HCT116 (cell line): Measurements from ENCODE around the gene PCDH9. TPM values are rescaled to one million over a fixed set of nuclear protein-coding genes. Genes with fewer than 3 reads are reported as not detected.

ENCODE experiments used
- ATAC-seq: fragments of 200-7000 bp; cut with Tn5 transposase; 2 replicates; pipeline ENCODE4 v1.9.1; 2020; ENCODE audit warnings: mild to moderate bottlenecking, moderate library complexity
- BruUV-seq: library from RNA; stranded (reverse); fragments of 400-500 nt; replicated peaks from 2 replicates; lab custom pipeline; 2021; lab: Mats Ljungman, UMichigan
- CTCF ChIA-PET: fragments of 300-600 bp; sonication (Branson Sonifier 250); formaldehyde crosslinking; loops from one replicate; lab custom pipeline; 2021; ENCODE audit warnings: antibody characterized with exemption; lab: Charles Lee
- POLR2A ChIA-PET: fragments of 300-600, 350-600 bp; sonication (Branson Sonifier 250); formaldehyde crosslinking; loops from one replicate; lab custom pipeline; 2021; ENCODE audit warnings: antibody characterized with exemption; lab: Charles Lee
- RAD21 ChIA-PET, 2 experiments: fragments of 300-600 bp; sonication (Branson Sonifier 250); formaldehyde crosslinking; loops; one replicate each; lab custom pipeline; 2023; ENCODE audit warnings: low total read pairs in 2 of 2; ENCODE audit not compliant: uncharacterized antibody in 2 of 2, unreplicated experiment in 2 of 2, low non-redundant PET in 1 of 2; lab: Charles Lee
- DNase-seq: peaks from one replicate; pipeline ENCODE4 v3.0.0-alpha.2; 2010; ENCODE audit warnings: low read depth, low spot score
- H2AFZ ChIP-seq: fragments of 200-600 bp; shearing (Covaris generic), sonication (generic); 2 replicates; pipeline ENCODE4 v1.6.1; 2017; ENCODE audit warnings: low read depth, mixed run types, mixed read lengths, antibody characterized with exemption, low read length; ENCODE audit not compliant: poor library complexity, severe bottlenecking
- H3K27ac ChIP-seq: 2 replicates; pipeline ENCODE4 v1.5.1; 2012; ENCODE audit warnings: low read depth, low read length
- H3K27me3 ChIP-seq: fragments of 200-600 bp; sonication (generic); 2 replicates; pipeline ENCODE4 v1.6.1; 2016; ENCODE audit warnings: mixed run types, low read length, mixed read lengths; ENCODE audit not compliant: insufficient read depth
- H3K36me3 ChIP-seq, 2 experiments: fragments of 200-500 bp in 1 of 2; fragments of 200-600 bp in 1 of 2; sonication (Bioruptor generic) in 1 of 2; sonication (generic) in 1 of 2; 2 replicates each; pipeline versions ENCODE4 v1.5.1 to v1.6.1; 2014 to 2016; ENCODE audit warnings: low read length in 2 of 2, inconsistent platforms in 1 of 2, mixed read lengths in 1 of 2, mixed run types in 1 of 2; ENCODE audit not compliant: insufficient read depth in 2 of 2, control insufficient read depth in 1 of 2
- H3K4me1 ChIP-seq, 2 experiments: fragments of 200-600 bp in 1 of 2; sonication (generic) in 1 of 2; 2 replicates each; pipeline versions ENCODE4 v1.5.1 to v1.6.1; 2012 to 2017; ENCODE audit warnings: low read length in 2 of 2, inconsistent platforms in 1 of 2, mild to moderate bottlenecking in 1 of 2, mixed read lengths in 1 of 2, mixed run types in 1 of 2, moderate library complexity in 1 of 2; ENCODE audit not compliant: insufficient read depth in 2 of 2, control insufficient read depth in 1 of 2
- H3K4me2 ChIP-seq: fragments of 200-600 bp; sonication (generic); 2 replicates; pipeline ENCODE4 v1.6.1; 2017; ENCODE audit warnings: mixed run types, low read length, mixed read lengths
- H3K4me3 ChIP-seq, 2 experiments: fragments of 200-600 bp in 1 of 2; sonication (generic) in 1 of 2; replicated peaks in 1 of 2; 2 replicates each; pipeline ENCODE4 v1.5.1; 2011 to 2016; ENCODE audit warnings: low read length in 2 of 2, control low read depth in 1 of 2, low read depth in 1 of 2, mild to moderate bottlenecking in 1 of 2, mixed read lengths in 1 of 2, mixed run types in 1 of 2
- H3K79me2 ChIP-seq: fragments of 200-600 bp; sonication (generic); 2 replicates; pipeline ENCODE4 v1.6.1; 2017; ENCODE audit warnings: mild to moderate bottlenecking, mixed run types, low read length, moderate library complexity, mixed read lengths; ENCODE audit not compliant: insufficient read depth
- H3K9ac ChIP-seq: fragments of 200-600 bp; sonication (generic); 2 replicates; pipeline ENCODE4 v1.6.1; 2016; ENCODE audit warnings: low read length, mixed read lengths
- H3K9me2 ChIP-seq: fragments of 200-600 bp; sonication (generic), shearing (Covaris generic); 2 replicates; pipeline ENCODE4 v1.6.1; 2017; ENCODE audit warnings: mixed run types, mild to moderate bottlenecking, moderate library complexity; ENCODE audit not compliant: insufficient read depth
- H3K9me3 ChIP-seq, 2 experiments: fragments of 200-500 bp in 1 of 2; fragments of 200-600 bp in 1 of 2; sonication (Bioruptor generic) in 1 of 2; sonication (generic) in 1 of 2; 2 replicates each; pipeline ENCODE4 v1.6.1; 2014 to 2017; ENCODE audit warnings: low read length in 2 of 2, mixed read lengths in 2 of 2, inconsistent platforms in 1 of 2, low read depth in 1 of 2, mild to moderate bottlenecking in 1 of 2, mixed run types in 1 of 2, moderate library complexity in 1 of 2; ENCODE audit not compliant: control insufficient read depth in 1 of 2, insufficient read depth in 1 of 2
- H4K20me1 ChIP-seq: fragments of 200-600 bp; sonication (generic), shearing (Covaris generic); 2 replicates; pipeline ENCODE4 v1.6.1; 2017; ENCODE audit warnings: mixed run types, mild to moderate bottlenecking, moderate library complexity; ENCODE audit not compliant: insufficient read depth
- CEBPB ChIP-seq: IDR thresholded peaks from 2 replicates; pipeline ENCODE4 v1.6.1; 2012; ENCODE audit warnings: low read depth
- CTCF ChIP-seq, 3 experiments: fragments of 200-600 bp in 1 of 3; sonication (generic) in 1 of 3; IDR thresholded peaks in 2 of 3; conservative IDR thresholded peaks in 1 of 3; 2 replicates each; pipeline ENCODE4 v1.5.1; 2012 to 2017; ENCODE audit warnings: low read depth in 2 of 3, low read length in 2 of 3, antibody characterized with exemption in 1 of 3, borderline replicate concordance in 1 of 3, control low read depth in 1 of 3, mild to moderate bottlenecking in 1 of 3, mixed read lengths in 1 of 3, mixed run types in 1 of 3, moderate library complexity in 1 of 3; ENCODE audit not compliant: insufficient read depth in 1 of 3
- ELF1 ChIP-seq: IDR thresholded peaks from 2 replicates; pipeline ENCODE4 v1.6.1; 2012; ENCODE audit warnings: low read depth, borderline replicate concordance
- EZH2 ChIP-seq: fragments of 200-600 bp; sonication (generic); IDR thresholded peaks from 2 replicates; pipeline ENCODE4 v1.6.1; 2017; ENCODE audit warnings: antibody characterized with exemption, mixed run types
- EZH2phosphoT487 ChIP-seq: fragments of 200-600 bp; IDR thresholded peaks from 2 replicates; pipeline ENCODE4 v1.6.1; 2018; ENCODE audit warnings: antibody characterized with exemption, borderline replicate concordance
- FOSL1 ChIP-seq: IDR thresholded peaks from 2 replicates; pipeline ENCODE4 v1.6.1; 2012; ENCODE audit warnings: low read depth
- JUND ChIP-seq: IDR thresholded peaks from 2 replicates; pipeline ENCODE4 v1.6.1; 2012
- POLR2AphosphoS5 ChIP-seq: IDR thresholded peaks from 2 replicates; pipeline ENCODE4 v1.6.1; 2011; ENCODE audit warnings: mild to moderate bottlenecking, low read depth, low read length, moderate library complexity
- SRF ChIP-seq: IDR thresholded peaks from 2 replicates; pipeline ENCODE4 v1.6.1; 2012; ENCODE audit warnings: low read depth
- TCF7L2 ChIP-seq: IDR thresholded peaks from 2 replicates; pipeline ENCODE4 v1.7.0; 2011; ENCODE audit warnings: borderline replicate concordance, inconsistent platforms; ENCODE audit not compliant: insufficient read depth, insufficient read length; ENCODE audit errors: extremely low read depth
- YY1 ChIP-seq: IDR thresholded peaks from 2 replicates; pipeline ENCODE4 v1.6.1; 2011; ENCODE audit warnings: low read length, low read depth, moderate library complexity, mild to moderate bottlenecking; ENCODE audit not compliant: insufficient replicate concordance; ENCODE audit errors: extremely low read depth
- ZBTB33 ChIP-seq: IDR thresholded peaks from 2 replicates; pipeline ENCODE4 v1.6.1; 2011; ENCODE audit warnings: mild to moderate bottlenecking, low read length, moderate library complexity; ENCODE audit not compliant: insufficient replicate concordance; ENCODE audit errors: extremely low read depth
- ZNF274 ChIP-seq: fragments of 200-500 bp; sonication (Bioruptor generic); IDR thresholded peaks from 2 replicates; pipeline ENCODE4 v1.6.1; 2014; ENCODE audit warnings: mild to moderate bottlenecking, low read depth, low read length, inconsistent platforms
- intact Hi-C: fragments of 100-400 bp; cut with micrococcal nuclease; formaldehyde crosslinking; loops from 2 replicates; pipeline ENCODE4 v1.10.0; 2022
- total RNA-seq: library from RNA; stranded (reverse); gene quantifications from one replicate; pipeline ENCODE4 v1.2.1, GENCODE V29; 2021; ENCODE audit not compliant: unreplicated experiment
- TF ChIP-seq, protein P1 (sequence below): IDR thresholded peaks from 2 replicates; pipeline ENCODE4 v1.6.1; 2012

The PCDH9 gene
- total RNA-seq, 1 experiment from 2014 or later, result 0.02 TPM

GRCh38 chr13:66716538-66716937 lies 513.6 kb downstream of the PCDH9 start:
- no peak overlapping the region for H3K27ac ChIP-seq
- H4K20me1 ChIP-seq, result no peaks in the 10 kb centered on the region
- ChIA-PET POLR2A (no interaction called here), CTCF (no interaction called here), RAD21 (no interaction called here)
- H3K9me2 ChIP-seq, result no peaks in the 10 kb centered on the region; the same call in 1 of the 2 replicates
- intact Hi-C loops, result no loop called here
- DNase-seq, result no peak
- no peaks in the 10 kb centered on the region for H3K27me3 ChIP-seq
- H2AFZ ChIP-seq, result no peak overlapping the region
- no peak for ATAC-seq
- no peaks in the 10 kb centered on the region for H3K79me2 ChIP-seq
- BruUV-seq, result no TSS peak
- no peak overlapping the region for H3K4me3 ChIP-seq
- no peaks in the 10 kb centered on the region for H3K36me3 ChIP-seq
- no peak overlapping the region for H3K9ac ChIP-seq
- TF ChIP-seq SRF, result no peak
- TF ChIP-seq FOSL1, result no peak
- no peak for TF ChIP-seq CEBPB
- TF ChIP-seq, protein P1, sequence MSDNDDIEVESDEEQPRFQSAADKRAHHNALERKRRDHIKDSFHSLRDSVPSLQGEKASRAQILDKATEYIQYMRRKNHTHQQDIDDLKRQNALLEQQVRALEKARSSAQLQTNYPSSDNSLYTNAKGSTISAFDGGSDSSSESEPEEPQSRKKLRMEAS, result no peak
- no peak for TF ChIP-seq POLR2AphosphoS5
- no peak for TF ChIP-seq EZH2phosphoT487
- no peak for TF ChIP-seq YY1
- TF ChIP-seq JUND, result no peak
- TF ChIP-seq EZH2, result no peak
- no peak for TF ChIP-seq ELF1
- TF ChIP-seq ZNF274, result no peak
- no peak for TF ChIP-seq TCF7L2
- no peak for TF ChIP-seq CTCF (IDR thresholded peaks at IDR 0.05 in 2 of 3, conservative IDR thresholded peaks at IDR 0.05 in 1 of 3; ENCODE audit: borderline replicate concordance in 1 of 3, insufficient read depth in 1 of 3, low read depth in 2 of 3, low read length in 2 of 3)
- no peak for TF ChIP-seq ZBTB33
- H3K9me3 ChIP-seq, result no peaks in the 10 kb centered on the region
- no peaks in the 10 kb centered on the region for H3K4me1 ChIP-seq
- H3K4me2 ChIP-seq, result no peak overlapping the region
